Stimulated activated CD8-positive, alpha-beta memory T cell treated with anti-CD3 and anti-CD28 coated beads, Interleukin-12 subunit alpha, Interleukin-12 subunit beta, amount 100 ng/mL, for 1 hour (primary cell): ENCODE measurements around the gene TCL1B.
"Not testable (repeated sequence)": the region's sequence is repeated elsewhere in the genome, so short reads cannot be mapped to it uniquely, and the experiment has no call there.

ENCODE experiments used
- DNase-seq: peaks from one replicate; pipeline ENCODE4 v3.0.0-alpha.2; 2020; ENCODE audit warnings: low read depth

The TCL1B gene

GRCh38 chr14:95703805-95704204, 17.6 kb downstream of the TCL1B start:
- DNase-seq, result no peak

- DNase-seq, result no peak
Measured at GRCh38 chr14:95705518-95705917, 19.3 kb downstream of the TCL1B start.

DNA sequence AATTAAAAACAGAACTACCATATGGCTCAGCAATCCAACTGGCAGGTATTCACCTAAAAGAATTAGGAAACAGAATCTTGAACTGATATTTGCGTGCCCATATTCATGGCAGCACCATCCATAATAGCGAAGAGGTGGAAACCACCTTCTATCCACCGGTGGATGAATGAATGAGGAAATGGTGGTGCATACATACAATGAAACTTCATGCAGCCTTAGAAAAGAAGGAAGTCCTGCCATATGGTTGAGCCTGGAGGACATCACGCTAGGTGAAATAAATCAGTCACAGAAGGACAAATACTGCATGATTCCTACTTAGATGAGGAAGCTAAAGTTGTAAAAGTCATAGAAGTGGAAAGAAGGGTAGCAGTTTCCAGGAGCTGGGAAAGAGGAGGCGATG, 21.1 kb downstream of the TCL1B start:
- no peak for DNase-seq

GRCh38 chr14:95710106-95710505, 23.9 kb downstream of the TCL1B start:
- no peak for DNase-seq

GRCh38 chr14:95711476-95712176, 25.4 kb downstream of the TCL1B start:
- no peak for DNase-seq

- no peak for DNase-seq
Measured at GRCh38 chr14:95712398-95712797, 26.2 kb downstream of the TCL1B start.

- DNase-seq, result no peak
Measured at GRCh38 chr14:95713596-95714371, 27.6 kb downstream of the TCL1B start, which contains the start of gene TCL1A. TSS of gene TCL1A (minus strand) at chr14:95714125. CDS start at chr14:95714066, 59 bp downstream.

DNA sequence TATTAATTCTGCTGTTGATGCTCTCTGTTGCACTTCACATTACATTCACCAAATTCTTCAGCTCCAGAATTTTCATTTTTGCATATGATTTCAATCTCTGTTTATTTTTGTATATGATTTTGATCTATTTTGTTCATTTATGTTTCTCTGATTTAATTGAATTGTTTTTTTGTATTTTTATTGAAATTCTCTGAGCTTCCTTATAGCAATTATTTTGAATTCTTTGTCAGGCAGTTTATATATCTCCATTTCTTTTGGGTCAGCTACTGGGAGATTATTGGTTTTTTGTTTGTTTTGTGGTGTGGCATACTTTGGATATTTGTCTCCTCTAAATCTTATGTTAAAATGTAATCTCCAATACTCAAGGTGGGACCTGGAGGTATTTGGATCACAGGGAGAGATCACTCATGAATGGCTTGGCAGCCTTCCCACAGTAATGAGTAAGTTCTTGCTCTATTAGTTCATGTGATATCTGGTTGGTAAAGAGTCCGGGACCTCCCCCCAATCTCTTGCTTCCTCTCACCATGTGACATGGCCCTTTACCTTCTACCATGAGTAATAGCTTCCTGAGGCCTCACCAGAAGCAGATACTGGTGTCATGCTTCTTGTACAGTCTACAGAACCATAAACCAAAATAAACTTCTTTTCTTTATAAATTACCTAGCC, 36.4 kb downstream of the TCL1B start:
- no peak for DNase-seq

- no peak for DNase-seq
Measured at GRCh38 chr14:95725685-95726336, 39.6 kb downstream of the TCL1B start.

DNA sequence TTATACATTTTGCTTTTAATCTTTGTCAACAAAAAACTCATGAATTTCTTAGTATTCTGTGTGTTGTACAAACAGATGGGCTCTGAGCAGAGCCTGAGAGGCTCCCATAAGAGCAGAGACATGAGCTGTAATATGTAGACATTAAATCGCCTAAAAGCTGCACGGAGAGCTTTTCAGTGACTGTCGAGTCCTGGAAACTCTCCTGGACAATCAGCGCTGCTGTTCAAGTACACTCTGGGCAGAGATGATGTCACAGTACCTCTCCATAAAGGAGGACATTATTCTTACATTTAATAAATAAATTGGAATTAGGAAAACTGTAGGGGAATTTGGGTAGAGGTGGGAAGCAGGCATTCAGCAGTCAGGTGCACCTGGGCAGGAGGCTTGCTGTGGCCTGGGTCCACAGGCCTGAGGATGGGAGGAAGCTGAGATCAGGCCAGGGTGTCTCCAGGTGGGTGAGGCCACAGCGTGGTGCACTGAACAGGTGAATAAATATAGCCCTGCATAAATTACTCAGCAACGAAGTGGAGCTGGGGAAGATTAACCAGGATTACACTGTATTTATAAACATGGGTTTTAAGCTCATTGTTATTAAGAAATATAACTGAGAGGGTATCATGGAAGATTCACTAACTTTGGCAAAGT, 41.0 kb downstream of the TCL1B start:
- DNase-seq, result no peak

GRCh38 chr14:95729402-95730028, 43.3 kb downstream of the TCL1B start:
- not testable (repeated sequence) for DNase-seq

DNA sequence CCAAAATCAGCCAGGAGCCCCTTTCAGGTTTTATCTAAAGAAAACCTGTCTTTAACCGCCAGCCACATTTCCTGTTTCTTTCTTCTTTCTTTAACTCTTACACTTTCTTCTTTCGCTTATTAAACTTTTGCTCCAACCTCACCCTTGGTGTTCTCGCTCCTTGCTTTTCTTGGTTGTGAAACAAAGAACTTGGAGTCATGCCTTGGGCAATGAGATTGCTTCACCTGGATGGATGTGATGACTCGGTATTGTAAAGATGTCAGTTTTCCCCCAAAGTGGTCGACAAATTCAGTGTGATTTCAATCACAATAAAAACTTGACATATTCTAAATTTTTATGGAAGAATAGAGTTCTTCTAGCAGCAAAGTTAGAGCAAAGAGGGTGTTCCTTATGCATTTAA, 43.9 kb downstream of the TCL1B start:
- no peak for DNase-seq

- no peak for DNase-seq
Measured at GRCh38 chr14:95733212-95733611, 47.0 kb downstream of the TCL1B start.

- no peak for DNase-seq
Measured at GRCh38 chr14:95739356-95739755, 53.1 kb downstream of the TCL1B start.

GRCh38 chr14:95741038-95741490, 54.8 kb downstream of the TCL1B start:
- DNase-seq, result no peak

- no peak for DNase-seq
Measured at GRCh38 chr14:95741781-95742180, 55.6 kb downstream of the TCL1B start.
